Thyroid gland (tissue), 4 donors: ENCODE data around the gene DKC1.

Experiments
- POLR2A ChIP-seq, 2 donors: fragments of 450-650 bp; IDR thresholded peaks; one replicate each; pipeline ENCODE4 v1.6.1; 2017; ENCODE audit warnings: antibody characterized with exemption in 2 of 2, mild to moderate bottlenecking in 2 of 2, moderate library complexity in 1 of 2
- TF ChIP-seq, protein P1 (sequence below), 6 experiments: fragments of 200-600 bp in 3 of 6; fragments of 450-650 bp in 3 of 6; sonication (generic) in 3 of 6; IDR thresholded peaks; one replicate each; pipeline ENCODE4 v1.5.1; 2016 to 2019; ENCODE audit warnings: antibody characterized with exemption in 6 of 6, mild to moderate bottlenecking in 2 of 6, inconsistent platforms in 1 of 6, moderate library complexity in 1 of 6

DNA sequence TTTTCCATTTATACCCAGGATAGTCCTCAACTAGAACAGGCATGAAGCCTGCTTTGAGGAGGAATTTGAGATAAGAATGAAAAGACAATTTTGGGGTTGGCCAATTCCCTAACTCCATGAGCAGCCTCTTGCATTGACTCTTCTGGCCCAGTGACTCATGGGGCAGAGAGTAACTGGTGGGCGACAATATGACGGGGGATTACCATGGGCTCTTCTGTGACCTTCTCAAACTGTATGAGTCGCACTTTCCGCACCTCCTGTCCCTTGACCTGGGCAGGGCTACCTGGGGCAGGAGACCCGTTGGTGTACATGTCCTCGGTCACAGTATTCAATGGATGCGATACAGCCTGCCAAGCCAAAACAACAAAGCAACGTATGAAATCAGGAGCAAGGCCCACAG is 29.3 kb downstream of the DKC1 start:
- TF ChIP-seq, protein P1, sequence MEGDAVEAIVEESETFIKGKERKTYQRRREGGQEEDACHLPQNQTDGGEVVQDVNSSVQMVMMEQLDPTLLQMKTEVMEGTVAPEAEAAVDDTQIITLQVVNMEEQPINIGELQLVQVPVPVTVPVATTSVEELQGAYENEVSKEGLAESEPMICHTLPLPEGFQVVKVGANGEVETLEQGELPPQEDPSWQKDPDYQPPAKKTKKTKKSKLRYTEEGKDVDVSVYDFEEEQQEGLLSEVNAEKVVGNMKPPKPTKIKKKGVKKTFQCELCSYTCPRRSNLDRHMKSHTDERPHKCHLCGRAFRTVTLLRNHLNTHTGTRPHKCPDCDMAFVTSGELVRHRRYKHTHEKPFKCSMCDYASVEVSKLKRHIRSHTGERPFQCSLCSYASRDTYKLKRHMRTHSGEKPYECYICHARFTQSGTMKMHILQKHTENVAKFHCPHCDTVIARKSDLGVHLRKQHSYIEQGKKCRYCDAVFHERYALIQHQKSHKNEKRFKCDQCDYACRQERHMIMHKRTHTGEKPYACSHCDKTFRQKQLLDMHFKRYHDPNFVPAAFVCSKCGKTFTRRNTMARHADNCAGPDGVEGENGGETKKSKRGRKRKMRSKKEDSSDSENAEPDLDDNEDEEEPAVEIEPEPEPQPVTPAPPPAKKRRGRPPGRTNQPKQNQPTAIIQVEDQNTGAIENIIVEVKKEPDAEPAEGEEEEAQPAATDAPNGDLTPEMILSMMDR (IDR thresholded peaks at IDR 0.05) = no peak
- TF ChIP-seq POLR2A (IDR thresholded peaks at IDR 0.05) = no peak
